Upper lobe of left lung (tissue), 6 donors: ENCODE data around the gene ANKS3. TPM values are rescaled to one million over a fixed set of nuclear protein-coding genes. Genes with fewer than 3 reads are reported as not detected.

Experiments used
- ATAC-seq, 2 donors: fragments of 200-7000 bp; cut with Tn5 transposase; one replicate each; pipeline ENCODE4 v1.9.1; 2022; ENCODE audit warnings: mild to moderate bottlenecking in 2 of 2, moderate library complexity in 2 of 2; ENCODE audit not compliant: low FRiP score in 2 of 2
- DNase-seq, 2 donors: peaks; one replicate each; pipeline ENCODE4 v3.0.0-alpha.2; 2019 to 2020
- H3K27ac ChIP-seq, 4 donors: fragments of 200-600 bp; sonication (generic); one replicate each; pipeline ENCODE4 v1.5.1; 2016 to 2019
- H3K27me3 ChIP-seq, 4 donors: fragments of 200-600 bp; sonication (generic); one replicate each; pipeline ENCODE4 v1.5.1; 2017 to 2019
- H3K36me3 ChIP-seq, 4 donors: fragments of 200-600 bp; sonication (generic); one replicate each; pipeline ENCODE4 v1.5.1; 2016 to 2019
- H3K4me1 ChIP-seq, 4 donors: fragments of 200-600 bp; sonication (generic); one replicate each; pipeline ENCODE4 v1.5.1; 2018 to 2019
- H3K4me3 ChIP-seq, 4 donors: fragments of 200-600 bp; sonication (generic); one replicate each; pipeline ENCODE4 v1.5.1; 2017 to 2019; ENCODE audit warnings: mild to moderate bottlenecking in 2 of 4, moderate library complexity in 1 of 4
- H3K9me3 ChIP-seq, 4 donors: fragments of 200-600 bp; sonication (generic); one replicate each; pipeline ENCODE4 v1.5.1; 2018 to 2019
- CTCF ChIP-seq, 6 experiments: fragments of 450-650 bp in 4 of 6; fragments of 200-600 bp in 2 of 6; sonication (generic) in 2 of 6; IDR thresholded peaks; one replicate each; pipeline ENCODE4 v1.5.1; 2016 to 2019; ENCODE audit warnings: antibody characterized with exemption in 6 of 6
- EP300 ChIP-seq, 4 donors: sonication (generic); formaldehyde crosslinking; IDR thresholded peaks; one replicate each; pipeline ENCODE4 v1.5.1; 2017; ENCODE audit warnings: antibody characterized with exemption in 4 of 4, control low read depth in 2 of 4
- POLR2A ChIP-seq, 4 donors: fragments of 450-650 bp; IDR thresholded peaks; one replicate each; pipeline ENCODE4 v1.5.1; 2016 to 2017; ENCODE audit warnings: antibody characterized with exemption in 4 of 4, mild to moderate bottlenecking in 2 of 4
- POLR2AphosphoS5 ChIP-seq, 2 donors: sonication (generic); formaldehyde crosslinking; IDR thresholded peaks; one replicate each; pipeline ENCODE4 v1.5.1; 2017; ENCODE audit warnings: antibody characterized with exemption in 2 of 2
- WGBS, 2 donors: methylation state at CpG; one replicate each; pipeline ENCODE4 v1.1.5; 2017 to 2018; 5-methylcytosine and 5-hydroxymethylcytosine counted together
- total RNA-seq, 6 donors: library from RNA; depleted of rRNA in 4 of 6; stranded (reverse); fragments of >200 nt in 4 of 6; gene quantifications; one replicate each; pipeline versions ENCODE4 v1.1.0 to v1.2.1, GENCODE V29; 2016 to 2021
- donor health status: DM: no; HTN: no; CAD: no; lungs with moderate emphysema.
- donor health status: DM: no; HTN: yes; CAD: no; lungs with severe emphysema.

The ANKS3 gene
- total RNA-seq, 6 donors from 2014 or later = 17.9 to 67.1 (median 20.0) TPM

GRCh38 chr16:4702466-4702808 is 31.6 kb downstream of the ANKS3 start:
- Histone ChIP-seq H3K4me3 (no peak overlapping the region), H3K9me3 (no peaks in the 10 kb centered on the region), H3K27me3 (no peaks in the 10 kb centered on the region), H3K27ac (no peak overlapping the region), H3K4me1 (no peaks in the 10 kb centered on the region), H3K36me3 (peaks cover 8 to 93% (median 58%) of the 10 kb centered on the region in 4 donors)
- DNase-seq = no peak
- no peak for ATAC-seq
- WGBS, 2 donors = 84 to 87% methylated on average over 7 of the region's 7 CpGs
- TF ChIP-seq POLR2A (IDR thresholded peaks at IDR 0.05) (no peak), EP300 (IDR thresholded peaks at IDR 0.05) (no peak), POLR2AphosphoS5 (IDR thresholded peaks at IDR 0.05) (no peak), CTCF (IDR thresholded peaks at IDR 0.05) (no peak)

GRCh38 chr16:4701791-4702465 is 32.1 kb downstream of the ANKS3 start:
- H3K4me1 ChIP-seq = no peaks in the 10 kb centered on the region
- peaks cover 8 to 94% (median 57%) of the 10 kb centered on the region in 4 donors for H3K36me3 ChIP-seq
- H3K4me3 ChIP-seq = no peak overlapping the region
- no peak for TF ChIP-seq POLR2A (IDR thresholded peaks at IDR 0.05)
- TF ChIP-seq CTCF (IDR thresholded peaks at IDR 0.05) = no peak
- TF ChIP-seq POLR2AphosphoS5 (IDR thresholded peaks at IDR 0.05) = no peak
- no peak for TF ChIP-seq EP300 (IDR thresholded peaks at IDR 0.05)
- H3K9me3 ChIP-seq = no peaks in the 10 kb centered on the region
- ATAC-seq (no peak), DNase-seq (no peak)
- WGBS, 2 donors = 94 to 95% methylated on average over 9 to 17 of the region's 17 CpGs
- no peak overlapping the region for H3K27ac ChIP-seq
- no peaks in the 10 kb centered on the region for H3K27me3 ChIP-seq

GRCh38 chr16:4700997-4701743 is 32.9 kb downstream of the ANKS3 start:
- no peaks in the 10 kb centered on the region for H3K9me3 ChIP-seq
- DNase-seq (peak in 1 of 2 donors; percentile 70), ATAC-seq (no peak)
- WGBS, 2 donors = 91 to 93% methylated on average over 19 to 33 of the region's 33 CpGs
- H3K36me3 ChIP-seq = peaks cover 8 to 94% (median 60%) of the 10 kb centered on the region in 4 donors
- TF ChIP-seq EP300 (IDR thresholded peaks at IDR 0.05) (no peak), POLR2A (IDR thresholded peaks at IDR 0.05) (no peak), POLR2AphosphoS5 (IDR thresholded peaks at IDR 0.05) (no peak), CTCF (IDR thresholded peaks at IDR 0.05) (no peak)
- H3K27ac ChIP-seq = no peak overlapping the region
- H3K27me3 ChIP-seq = no peaks in the 10 kb centered on the region
- H3K4me3 ChIP-seq = no peak overlapping the region
- no peaks in the 10 kb centered on the region for H3K4me1 ChIP-seq

- 89 to 98% methylated on average over 12 to 13 of the region's 13 CpGs for WGBS, 2 donors
- peaks cover 12 to 95% (median 65%) of the 10 kb centered on the region in 4 donors for H3K36me3 ChIP-seq
- ATAC-seq = no peak
Measured at GRCh38 chr16:4700380-4700996, 33.6 kb downstream of the ANKS3 start.

More at GRCh38 chr16:4700380-4700996, 33.6 kb downstream of the ANKS3 start:
- H3K4me3 ChIP-seq = no peak overlapping the region
- TF ChIP-seq POLR2AphosphoS5 (IDR thresholded peaks at IDR 0.05) (no peak), CTCF (IDR thresholded peaks at IDR 0.05) (no peak), POLR2A (IDR thresholded peaks at IDR 0.05) (no peak), EP300 (IDR thresholded peaks at IDR 0.05) (no peak)
- no peaks in the 10 kb centered on the region for H3K9me3 ChIP-seq
- H3K27me3 ChIP-seq = no peaks in the 10 kb centered on the region
- H3K27ac ChIP-seq = no peak overlapping the region
- H3K4me1 ChIP-seq = peaks cover 0 to under 1% (median 0%) of the 10 kb centered on the region in 4 donors
- no peak for DNase-seq
